Stimulated activated CD4-positive, alpha-beta T cell treated with anti-CD3 and anti-CD28 coated beads, TNF-alpha, amount 100 ng/mL, for 1 hour (primary cell): ENCODE results near the gene LHX5.

ENCODE experiments used
- DNase-seq, 3 donors: peaks; one replicate each; pipeline ENCODE4 v3.0.0-alpha.2; 2020; ENCODE audit warnings: low read depth in 3 of 3, low spot score in 1 of 3

LHX5 gene

DNA sequence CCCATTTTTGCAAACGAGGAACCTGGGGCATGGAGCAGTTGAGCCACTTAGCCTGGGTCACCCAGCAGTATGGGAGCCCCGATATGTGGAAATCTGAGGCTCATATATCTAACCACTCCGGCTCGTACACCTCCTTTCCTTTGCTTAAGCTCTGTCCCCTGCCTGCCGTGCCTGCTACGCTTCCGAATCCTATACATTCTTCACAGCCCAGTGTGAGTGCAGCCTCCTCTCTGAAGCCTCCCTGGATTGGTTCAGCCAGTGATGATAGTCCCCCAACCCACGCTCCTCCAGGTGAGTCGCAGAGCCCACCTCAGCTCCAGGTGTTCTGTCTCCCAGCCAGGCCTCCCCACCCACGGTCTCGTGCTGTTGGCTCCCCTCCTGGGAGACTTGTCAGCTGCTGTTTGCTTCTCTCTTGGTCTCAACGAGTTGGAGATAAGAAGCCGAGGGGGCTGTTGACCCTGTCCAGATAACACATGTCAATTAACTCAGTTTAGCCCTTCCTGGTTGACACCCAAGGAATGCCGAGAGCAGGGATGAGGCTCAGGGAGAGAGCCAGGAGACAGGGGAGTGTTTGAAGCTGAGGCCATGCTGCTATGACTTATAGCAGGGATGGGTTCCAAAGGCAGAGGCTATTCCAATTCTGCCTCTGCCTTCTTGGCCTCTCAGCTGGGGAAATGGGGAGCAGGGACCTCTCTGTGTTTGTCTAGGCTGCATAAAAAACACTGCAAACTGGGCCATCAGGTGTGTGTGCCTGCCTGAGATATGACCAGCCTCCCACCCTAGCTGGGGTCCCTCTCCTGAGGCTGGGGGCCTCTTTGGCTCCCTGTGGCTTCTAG, 30.5 kb downstream of the LHX5 start:
- no peak for DNase-seq

GRCh38 chr12:113440336-113440735, 31.3 kb downstream of the LHX5 start:
- no peak for DNase-seq

DNA sequence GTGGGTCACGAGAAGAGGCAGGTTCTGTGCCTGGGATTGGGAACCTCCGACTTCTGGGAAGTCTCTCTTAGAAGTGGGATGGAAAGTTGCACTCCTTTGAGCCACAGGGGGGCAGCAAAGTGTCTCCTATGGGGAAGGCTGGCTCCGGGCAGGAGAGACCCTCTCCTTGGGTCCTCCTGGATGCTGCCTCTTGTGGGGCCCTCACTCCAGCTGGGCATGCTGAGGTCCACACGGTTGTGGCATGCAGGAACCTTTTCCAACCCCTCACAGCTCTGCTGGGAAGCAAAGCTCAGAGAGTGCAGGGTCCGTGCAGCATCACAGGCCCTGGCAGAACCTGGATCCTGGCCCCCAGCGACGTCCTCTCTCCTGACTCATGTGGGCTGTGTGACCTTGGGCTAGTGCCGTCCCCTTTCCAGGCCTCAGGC, 32.1 kb downstream of the LHX5 start:
- DNase-seq: no peak

- DNase-seq: no peak
Measured at GRCh38 chr12:113439301-113439597, 32.4 kb downstream of the LHX5 start.

DNA sequence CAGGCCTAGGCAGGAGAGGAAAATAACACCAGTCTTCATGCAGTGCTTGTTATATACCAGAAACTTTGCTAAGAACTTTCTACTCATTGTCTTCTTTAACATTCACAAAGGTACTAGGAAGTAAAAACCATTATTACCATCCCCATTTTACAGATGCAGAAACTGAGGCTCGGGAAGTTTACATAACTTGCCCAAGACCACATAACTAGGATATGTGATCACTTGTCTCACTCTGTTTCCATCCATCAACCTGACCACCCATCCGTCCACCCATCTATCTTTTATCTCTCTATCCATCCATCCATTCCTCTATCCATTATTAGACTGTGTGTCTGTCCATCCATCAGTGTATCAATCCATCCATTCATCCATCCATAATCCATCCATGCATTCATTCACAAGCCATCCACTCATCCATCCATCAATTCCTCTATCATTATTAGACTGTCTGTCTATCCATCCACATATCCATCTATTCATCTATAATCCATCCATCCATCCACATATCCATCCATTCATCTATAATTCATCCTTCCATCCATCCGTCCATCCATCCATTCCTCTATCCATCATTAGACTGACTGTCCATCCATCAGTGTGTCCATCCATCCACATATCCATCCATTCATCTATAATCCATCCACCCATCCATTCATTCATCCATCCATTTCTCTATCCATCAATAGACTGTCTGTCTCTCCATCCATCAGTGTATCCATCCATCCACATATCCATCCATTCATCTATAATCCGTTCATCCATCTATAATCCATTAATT, 33.0 kb downstream of the LHX5 start:
- no peak for DNase-seq

- DNase-seq: no peak
Measured at GRCh38 chr12:113437729-113438100, 34.0 kb downstream of the LHX5 start.

DNA sequence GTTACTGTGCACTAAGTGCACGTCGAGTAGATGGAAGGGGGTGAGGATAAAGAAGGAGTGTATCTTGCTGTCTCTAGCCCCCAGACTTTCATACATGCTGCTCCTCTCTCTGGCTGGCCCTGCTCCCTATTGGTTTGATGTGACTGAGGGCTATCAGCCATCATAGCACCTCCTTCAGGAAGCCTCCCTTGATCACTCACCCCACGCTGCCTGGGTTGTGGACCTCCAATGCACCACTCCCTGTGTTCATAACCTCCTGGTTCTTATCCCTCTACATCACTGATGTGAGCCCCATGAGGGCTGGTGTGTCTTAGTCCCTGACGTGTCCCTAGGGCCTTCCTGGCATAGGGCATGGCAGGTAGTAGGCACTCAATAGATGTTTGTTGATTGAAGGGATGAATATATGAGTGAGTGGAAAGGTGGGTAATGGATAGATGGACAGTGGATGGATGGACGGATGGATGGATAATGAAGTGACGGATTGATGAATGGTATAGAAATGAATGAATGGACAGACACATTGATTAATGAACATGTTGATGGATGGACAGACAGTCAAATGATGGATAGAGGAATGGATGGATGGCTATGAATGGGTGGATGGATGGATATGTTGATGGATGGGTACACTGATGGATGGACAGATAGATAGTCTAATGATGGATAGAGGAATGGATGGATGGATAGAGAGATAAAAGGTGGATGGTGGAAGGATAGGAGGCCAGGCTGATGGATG, 34.5 kb downstream of the LHX5 start:
- no peak for DNase-seq

- DNase-seq: no peak
Measured at GRCh38 chr12:113436586-113436985, 35.1 kb downstream of the LHX5 start.

DNA sequence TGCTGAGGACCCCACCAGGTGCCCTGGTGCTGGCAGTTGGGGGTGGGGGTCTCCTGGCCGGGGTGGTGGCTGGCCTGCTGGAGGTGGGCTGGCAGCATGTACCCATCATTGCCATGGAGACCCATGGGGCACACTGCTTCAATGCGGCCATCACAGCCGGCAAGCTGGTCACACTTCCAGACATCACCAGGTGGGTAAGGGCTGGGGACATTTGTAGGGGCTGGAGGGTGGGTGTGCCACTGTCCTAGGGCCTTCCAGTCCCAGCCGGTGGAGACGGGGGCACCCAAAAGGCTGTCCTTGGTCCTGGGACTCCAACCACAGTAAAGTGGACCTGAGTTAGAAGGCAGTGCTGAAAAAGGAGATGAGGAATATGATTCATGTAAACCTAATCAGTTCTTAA, 36.3 kb downstream of the LHX5 start:
- no peak for DNase-seq

- DNase-seq: no peak
Measured at GRCh38 chr12:113432986-113433385, 38.7 kb downstream of the LHX5 start.

GRCh38 chr12:113428482-113428881, 43.2 kb downstream of the LHX5 start:
- no peak for DNase-seq

DNA sequence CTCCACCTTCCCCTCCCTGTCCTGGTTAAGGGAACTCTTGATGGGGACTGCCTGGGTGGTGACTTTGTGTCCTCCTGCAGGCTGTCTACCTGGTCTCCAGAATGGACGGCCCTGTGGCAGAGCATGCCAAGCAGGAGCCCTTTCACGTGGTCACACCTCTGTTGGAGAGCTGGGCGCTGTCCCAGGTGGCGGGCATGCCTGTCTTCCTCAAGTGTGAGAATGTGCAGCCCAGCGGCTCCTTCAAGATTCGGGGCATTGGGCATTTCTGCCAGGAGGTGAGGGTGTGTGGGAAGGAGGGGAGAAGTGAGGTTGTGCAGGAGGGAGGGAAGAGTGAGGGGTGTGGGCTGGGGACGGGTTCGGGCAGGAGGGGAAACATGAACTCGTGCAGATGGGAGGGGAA, 43.8 kb downstream of the LHX5 start:
- DNase-seq: no peak

DNA sequence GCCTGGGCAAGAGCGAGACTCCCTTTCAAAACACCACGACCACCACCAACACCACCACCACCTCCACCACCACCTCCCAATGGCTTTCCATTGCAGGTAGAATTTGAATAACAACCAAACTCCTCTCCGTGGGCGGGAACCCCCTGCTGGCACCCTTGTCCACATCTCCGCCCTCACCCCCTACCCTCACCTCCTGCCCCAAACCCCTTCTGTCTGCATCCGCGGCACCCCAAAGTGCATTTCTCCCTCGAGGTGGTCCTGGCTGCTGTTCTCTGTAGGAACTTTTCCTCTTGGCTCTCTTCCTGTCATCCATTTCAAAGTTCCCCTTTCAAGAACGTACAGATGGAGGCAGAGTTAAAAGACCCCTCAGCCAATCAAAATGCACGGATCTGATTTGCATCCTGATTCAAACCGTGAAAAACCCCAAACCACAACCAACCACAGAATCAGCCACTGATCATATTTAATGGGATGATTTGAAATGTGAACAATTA, 45.7 kb downstream of the LHX5 start:
- no peak for DNase-seq

DNA sequence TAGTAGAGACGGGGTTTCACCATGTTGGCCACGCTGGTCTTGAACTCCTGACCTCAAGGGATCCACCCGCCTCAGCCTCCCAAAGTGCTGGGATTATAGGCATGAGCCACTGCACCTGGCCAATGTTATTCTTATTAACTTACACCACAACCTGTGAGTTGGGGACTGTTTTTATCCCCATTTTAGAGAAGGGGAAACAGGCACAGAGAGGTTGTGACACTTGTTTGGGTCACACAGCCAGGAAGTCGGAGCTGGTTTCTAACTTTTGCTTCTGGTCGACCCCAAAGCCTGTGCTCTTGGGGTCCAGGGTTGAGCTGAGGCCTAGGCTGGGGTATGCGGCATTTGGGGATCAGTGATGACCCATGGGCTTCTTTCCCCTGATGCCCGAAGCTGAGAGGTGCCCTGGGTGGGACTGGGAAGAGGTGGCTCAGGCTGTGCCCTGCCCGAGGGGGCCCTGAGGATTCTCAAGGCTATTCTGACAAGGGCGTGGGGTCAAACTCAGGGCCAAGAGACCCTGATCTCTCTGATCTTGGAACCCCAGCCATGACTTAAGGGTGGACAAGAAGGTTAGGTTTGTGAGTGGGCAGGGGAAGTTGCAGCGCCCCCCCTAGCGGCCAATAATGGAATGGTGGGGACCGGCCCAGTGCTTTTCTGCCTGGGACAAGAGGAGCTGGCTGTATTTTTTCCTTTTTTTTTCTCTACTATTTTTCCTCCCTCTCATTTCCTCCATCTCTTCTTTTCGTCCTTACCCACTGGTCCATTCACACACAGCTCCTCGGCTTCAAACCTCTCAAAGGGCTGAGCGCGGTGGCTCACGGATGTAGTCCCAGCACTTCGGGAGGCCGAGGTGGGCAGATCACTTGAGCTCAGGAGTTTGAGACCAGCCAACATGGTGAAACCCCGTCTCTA, 46.5 kb downstream of the LHX5 start:
- DNase-seq: peak in 2 of 3 donors; percentile 7 to 45

- DNase-seq: no peak
Measured at GRCh38 chr12:113424456-113424855, 47.2 kb downstream of the LHX5 start.

DNA sequence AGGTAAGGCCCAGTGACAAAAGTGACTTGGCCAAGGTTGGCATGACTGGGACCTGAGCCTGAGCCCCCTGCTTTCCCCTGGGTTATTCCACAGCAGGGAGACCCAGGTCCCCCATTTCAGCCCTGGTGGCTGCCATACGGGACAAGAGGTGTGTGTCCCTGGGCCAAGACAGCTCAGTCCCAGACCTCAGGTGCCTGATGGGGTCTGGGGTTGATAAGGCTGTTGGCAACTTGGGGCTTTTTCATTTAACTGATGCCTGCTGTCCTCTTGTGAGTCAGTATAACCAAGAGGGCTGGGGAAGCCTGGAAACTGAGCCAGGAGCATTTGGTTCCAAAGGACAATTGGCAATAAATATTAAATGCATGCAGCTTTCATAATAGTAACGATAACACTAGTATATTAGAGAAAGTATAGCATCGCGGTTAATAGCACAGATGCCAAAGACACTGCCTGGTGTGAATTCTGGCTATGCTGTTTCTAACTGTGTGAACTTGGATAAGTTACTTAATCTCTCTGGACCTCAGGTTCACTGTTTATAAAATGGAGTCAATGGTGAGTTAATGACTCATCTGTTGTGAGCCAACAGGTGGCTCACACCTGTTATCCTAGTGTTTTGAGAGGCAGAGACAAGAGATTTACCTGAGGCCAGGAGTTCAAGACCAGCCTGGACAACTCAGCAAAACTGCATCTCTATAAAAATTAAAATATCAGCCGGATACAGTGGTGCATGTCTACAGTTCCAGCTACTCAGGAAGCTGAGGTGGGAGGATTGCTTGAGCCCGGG, 48.6 kb downstream of the LHX5 start:
- no peak for DNase-seq

GRCh38 chr12:113422030-113422885, 49.4 kb downstream of the LHX5 start, which contains the start of gene SDSL:
SDSL (plus strand) TSS chr12:113422380; CDS start chr12:113427983, 5,603 bp downstream.
- DNase-seq: no peak

DNA sequence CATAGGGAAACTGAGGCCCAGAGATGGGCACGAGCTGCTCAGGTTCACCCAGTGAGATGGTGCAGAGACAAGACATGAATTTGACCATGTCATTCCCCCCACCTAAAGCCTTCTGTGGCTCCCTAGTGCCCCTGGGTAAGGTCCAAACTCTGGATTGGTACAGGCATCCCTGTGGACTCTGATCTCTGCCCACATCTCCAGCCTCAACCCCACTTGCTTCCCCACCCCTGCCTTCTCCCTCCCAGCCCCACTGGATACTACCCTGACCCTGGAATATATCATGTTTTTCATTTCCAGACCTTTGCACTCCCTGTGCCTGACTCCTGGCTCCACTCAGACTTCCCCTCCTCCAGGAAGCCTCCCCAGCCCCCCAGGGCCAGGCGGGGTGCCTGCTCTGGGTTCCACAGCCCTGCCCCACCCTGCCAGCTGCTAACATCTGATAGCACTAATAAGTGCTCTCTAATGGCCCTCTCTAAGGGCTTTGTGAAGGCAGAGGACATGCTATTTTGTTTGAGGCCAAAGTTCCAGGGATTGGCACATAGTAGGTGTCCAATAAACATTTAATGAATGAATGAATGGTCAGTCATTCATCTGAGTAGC, 50.6 kb downstream of the LHX5 start:
- DNase-seq: no peak
